COLO668 (cell line): ENCODE measurements around the gene PRH2.

ENCODE experiments used
- DNase-seq: peaks from one replicate; lab custom pipeline; 2025; ENCODE audit not compliant: unreplicated experiment; lab: John Stamatoyannopoulos, UW

The PRH2 gene

DNA sequence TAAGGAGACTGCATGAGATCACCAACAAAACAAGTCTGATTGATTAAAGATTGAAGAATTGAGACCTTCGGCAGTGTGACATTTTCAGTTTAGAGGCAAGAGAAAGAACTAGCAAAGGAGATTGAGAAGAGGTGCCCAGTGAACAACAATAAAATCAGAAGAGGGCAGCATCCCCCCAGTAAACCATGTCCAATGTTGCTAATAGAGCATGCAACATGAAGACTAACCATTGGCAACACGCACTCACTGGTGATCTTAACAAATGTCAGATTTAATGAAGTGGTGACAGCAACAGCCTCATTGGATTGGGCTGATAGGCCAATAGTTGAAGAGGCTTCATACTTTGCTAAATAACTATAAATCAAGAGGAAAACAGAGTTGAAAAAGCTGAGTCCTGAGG lies 30.8 kb downstream of the PRH2 start:
- no peak for DNase-seq

DNA sequence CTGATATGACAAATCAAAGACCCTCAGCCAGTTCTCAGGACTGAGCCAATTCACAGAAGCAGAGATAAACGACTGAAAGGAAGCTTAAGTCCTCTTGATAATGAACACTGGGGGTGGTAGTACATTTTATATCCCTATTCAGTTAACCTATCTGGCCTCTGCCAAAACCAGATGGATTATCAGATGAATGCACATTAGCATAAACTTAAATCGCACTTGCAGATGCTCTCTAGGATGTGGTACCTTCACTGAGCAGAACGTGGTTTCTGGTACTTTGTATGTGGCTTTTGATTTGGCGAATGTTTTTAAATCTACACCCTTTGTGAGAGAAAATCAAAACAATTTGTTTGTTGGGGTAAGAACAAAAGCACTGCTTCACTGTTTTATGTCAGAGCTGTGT lies 31.2 kb downstream of the PRH2 start:
- DNase-seq, result no peak

DNA sequence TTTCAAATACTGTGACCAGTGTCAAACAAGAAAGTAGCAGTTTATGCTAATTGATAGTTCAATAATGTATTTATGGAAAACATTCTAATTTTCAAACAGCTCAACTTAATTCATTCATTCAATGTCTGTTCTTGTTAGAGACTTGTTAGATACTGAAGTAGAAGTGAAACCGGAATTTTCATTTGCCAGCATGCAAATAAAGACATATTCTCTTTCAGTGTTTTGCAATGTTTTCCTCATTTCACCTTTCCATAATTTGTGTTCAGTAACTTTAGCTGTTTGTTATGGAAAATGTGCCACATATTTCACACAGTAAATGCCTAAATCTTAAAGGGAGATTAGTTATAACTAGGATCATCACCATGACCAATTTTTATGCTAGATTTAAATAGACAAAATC lies 36.4 kb downstream of the PRH2 start:
- DNase-seq, result no peak

- no peak for DNase-seq
Measured at GRCh38 chr12:10966314-10966713, 37.3 kb downstream of the PRH2 start.

DNA sequence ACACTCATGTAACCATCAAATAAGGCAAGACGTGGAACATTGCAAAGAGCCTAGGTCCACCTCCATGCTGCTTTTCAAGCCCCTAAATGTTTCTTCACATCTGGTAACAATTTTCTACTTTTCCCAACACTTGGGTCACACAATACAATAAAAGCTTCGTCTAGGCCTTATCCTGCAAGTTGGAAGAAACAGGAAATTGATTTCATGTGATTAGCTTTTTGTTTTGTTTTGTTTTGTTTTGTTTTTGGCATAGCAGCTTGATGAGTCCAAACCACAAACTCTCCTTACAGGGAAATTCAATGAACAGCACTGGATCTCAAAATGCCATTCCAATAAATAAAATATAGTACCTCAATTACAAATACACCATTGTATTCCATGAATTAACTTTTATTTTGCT lies 38.4 kb downstream of the PRH2 start:
- DNase-seq, result no peak

DNA sequence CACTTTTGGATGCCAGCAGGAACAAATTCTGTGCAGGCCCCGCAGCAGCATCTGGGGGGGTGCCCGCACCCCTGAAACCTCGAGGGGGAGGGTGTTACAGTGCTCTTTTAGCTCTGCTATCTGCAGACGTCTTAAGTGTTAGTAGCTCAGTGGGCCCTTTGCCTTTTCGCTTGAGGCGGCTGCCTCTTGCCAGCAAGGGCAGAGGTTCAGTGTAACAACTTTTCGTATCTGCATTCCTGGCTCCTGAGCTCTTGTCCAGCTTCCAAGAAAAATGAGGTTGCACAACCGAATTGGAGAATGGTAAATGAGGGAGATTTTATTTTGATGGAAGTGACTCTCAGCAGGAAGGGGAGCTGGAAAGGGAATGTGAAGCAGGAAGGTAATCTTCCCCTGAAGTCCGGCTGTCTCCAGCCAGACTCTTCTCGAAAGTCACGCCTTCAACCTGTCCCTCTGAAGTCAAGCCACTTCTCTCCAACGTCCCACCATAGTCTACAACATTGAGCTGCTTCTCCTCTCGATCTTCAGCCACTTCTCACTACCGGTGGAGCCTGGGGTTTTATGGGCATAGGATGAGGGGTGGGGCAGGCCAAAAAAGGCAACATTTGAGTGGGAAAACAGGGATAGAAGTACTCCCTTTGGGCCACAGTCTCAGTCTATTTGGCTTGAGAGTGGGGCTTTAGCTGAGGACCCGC lies 39.9 kb downstream of the PRH2 start:
- DNase-seq, result no peak

DNA sequence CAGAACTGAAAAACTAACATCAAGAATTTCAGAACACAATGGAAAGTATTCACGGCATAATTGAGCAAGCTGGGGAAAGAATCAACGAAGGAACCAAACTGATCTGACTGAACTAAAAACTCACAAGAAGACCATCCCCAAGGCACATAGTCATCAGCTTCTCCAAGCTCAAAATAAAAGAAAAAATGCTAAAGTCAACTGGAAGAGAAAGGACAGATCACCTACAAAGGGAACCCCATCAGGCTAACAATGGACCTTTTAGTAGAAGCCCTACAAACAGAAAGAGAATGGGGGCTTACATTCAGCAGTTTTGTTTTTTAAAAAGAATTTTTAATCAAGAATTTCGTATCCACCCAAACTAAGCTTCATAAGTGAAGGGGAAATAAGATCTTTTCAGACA lies 45.9 kb downstream of the PRH2 start:
- no peak for DNase-seq

DNA sequence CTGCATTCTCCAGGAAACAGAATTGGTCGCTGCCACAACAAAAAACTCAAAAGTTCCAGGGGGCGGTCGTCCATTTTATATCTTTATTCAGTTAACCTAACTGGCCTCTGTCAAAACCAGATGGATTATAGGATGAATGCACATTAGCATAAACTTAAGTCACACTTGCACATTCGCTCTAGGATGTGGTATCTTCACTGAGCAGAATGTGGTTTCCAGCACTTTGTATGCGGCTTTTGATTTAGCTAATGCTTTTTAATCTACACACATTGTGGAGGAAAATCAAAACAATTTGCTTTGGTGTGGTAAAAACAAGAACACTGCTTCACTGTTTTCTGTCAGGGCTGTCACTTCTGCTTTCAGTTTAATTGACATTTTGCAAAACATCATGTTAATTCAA lies 53.2 kb downstream of the PRH2 start:
- no peak for DNase-seq
